Suprapubic skin (tissue), 4 donors: Measurements from ENCODE around the gene PGM1. TPM values are rescaled to one million over a fixed set of nuclear protein-coding genes. Genes with fewer than 3 reads are reported as not detected.

ENCODE experiments used
- DNase-seq, 2 donors: peaks; one replicate each; pipeline ENCODE4 v3.0.0-alpha.2; 2019; ENCODE audit warnings: low spot score in 2 of 2
- H3K27ac ChIP-seq: fragments of 200-600 bp; sonication (generic); one replicate; pipeline ENCODE4 v1.5.1; 2019
- H3K27me3 ChIP-seq: fragments of 200-600 bp; sonication (generic); one replicate; pipeline ENCODE4 v1.5.1; 2019
- H3K36me3 ChIP-seq: fragments of 200-600 bp; sonication (generic); one replicate; pipeline ENCODE4 v1.5.1; 2019
- H3K4me1 ChIP-seq: fragments of 200-600 bp; sonication (generic); one replicate; pipeline ENCODE4 v1.5.1; 2019
- H3K4me3 ChIP-seq: fragments of 200-600 bp; sonication (generic); one replicate; pipeline ENCODE4 v1.5.1; 2019; ENCODE audit warnings: mild to moderate bottlenecking
- H3K9me3 ChIP-seq: fragments of 200-600 bp; sonication (generic); one replicate; pipeline ENCODE4 v1.5.1; 2019
- CTCF ChIP-seq, 2 donors: fragments of 200-600 bp in 1 of 2; fragments of 450-650 bp in 1 of 2; sonication (generic) in 1 of 2; IDR thresholded peaks; one replicate each; pipeline ENCODE4 v1.5.1; 2016 to 2019; ENCODE audit warnings: antibody characterized with exemption in 2 of 2, mild to moderate bottlenecking in 1 of 2, moderate library complexity in 1 of 2
- EP300 ChIP-seq: sonication (generic); formaldehyde crosslinking; IDR thresholded peaks from one replicate; pipeline ENCODE4 v1.6.1; 2017; ENCODE audit warnings: antibody characterized with exemption
- POLR2A ChIP-seq, 2 donors: fragments of 450-650 bp; IDR thresholded peaks; one replicate each; pipeline ENCODE4 v1.6.1; 2017; ENCODE audit warnings: antibody characterized with exemption in 2 of 2, mild to moderate bottlenecking in 2 of 2, moderate library complexity in 2 of 2
- POLR2AphosphoS5 ChIP-seq, 3 donors: sonication (generic); formaldehyde crosslinking; IDR thresholded peaks; one replicate each; pipeline ENCODE4 v1.6.1; 2017; ENCODE audit warnings: antibody characterized with exemption in 3 of 3
- WGBS: methylation state at CpG from one replicate; pipeline ENCODE4 v1.1.5; 2018; 5-methylcytosine and 5-hydroxymethylcytosine counted together
- total RNA-seq, 4 donors: library from RNA; depleted of rRNA; stranded (reverse); fragments of >200 nt; gene quantifications; one replicate each; pipeline ENCODE4 v1.1.0, GENCODE V29; 2016

PGM1 gene
- total RNA-seq, 4 donors from 2014 or later: 38.9 to 52.8 (median 45.4) TPM

GRCh38 chr1:63638471-63638870, 45.3 kb downstream of the PGM1 start:
- no peaks in the 10 kb centered on the region for H3K4me1 ChIP-seq
- H3K27ac ChIP-seq: no peak overlapping the region
- H3K4me3 ChIP-seq: no peak overlapping the region
- no peaks in the 10 kb centered on the region for H3K9me3 ChIP-seq
- no peaks in the 10 kb centered on the region for H3K27me3 ChIP-seq
- WGBS: 93% methylated on average over 8 of the region's 8 CpGs
- no peak for TF ChIP-seq POLR2A (IDR thresholded peaks at IDR 0.05)
- TF ChIP-seq EP300: no peak
- no peak for TF ChIP-seq POLR2AphosphoS5 (IDR thresholded peaks at IDR 0.05)
- no peak for TF ChIP-seq CTCF (IDR thresholded peaks at IDR 0.05)
- peaks cover 19% of the 10 kb centered on the region for H3K36me3 ChIP-seq
- DNase-seq: no peak

GRCh38 chr1:63638875-63639274, 45.7 kb downstream of the PGM1 start:
- 80% methylated on average over 8 of the region's 8 CpGs for WGBS
- DNase-seq: no peak
- no peaks in the 10 kb centered on the region for H3K4me1 ChIP-seq
- H3K36me3 ChIP-seq: peaks cover 19% of the 10 kb centered on the region
- H3K27ac ChIP-seq: no peak overlapping the region
- no peaks in the 10 kb centered on the region for H3K9me3 ChIP-seq
- H3K27me3 ChIP-seq: no peaks in the 10 kb centered on the region
- no peak overlapping the region for H3K4me3 ChIP-seq
- TF ChIP-seq CTCF (IDR thresholded peaks at IDR 0.05) (no peak), POLR2AphosphoS5 (IDR thresholded peaks at IDR 0.05) (no peak), POLR2A (IDR thresholded peaks at IDR 0.05) (no peak), EP300 (no peak)

- TF ChIP-seq POLR2AphosphoS5 (IDR thresholded peaks at IDR 0.05) (no peak), POLR2A (IDR thresholded peaks at IDR 0.05) (no peak), EP300 (no peak)
- no peak for DNase-seq
- Histone ChIP-seq H3K4me1 (peaks cover 16% of the 10 kb centered on the region), H3K27ac (no peak overlapping the region), H3K4me3 (no peak overlapping the region), H3K36me3 (peaks cover 16% of the 10 kb centered on the region), H3K27me3 (no peaks in the 10 kb centered on the region), H3K9me3 (no peaks in the 10 kb centered on the region)
- 84% methylated on average over 4 of the region's 4 CpGs for WGBS
Observed at GRCh38 chr1:63640633-63641567, 47.7 kb downstream of the PGM1 start.

GRCh38 chr1:63641615-63642014, 48.4 kb downstream of the PGM1 start:
- H3K4me3 ChIP-seq: no peak overlapping the region
- DNase-seq: no peak
- H3K9me3 ChIP-seq: no peaks in the 10 kb centered on the region
- H3K27me3 ChIP-seq: no peaks in the 10 kb centered on the region
- no peak overlapping the region for H3K27ac ChIP-seq
- 95% methylated on average over 4 of the region's 4 CpGs for WGBS
- peaks cover 16% of the 10 kb centered on the region for H3K4me1 ChIP-seq
- TF ChIP-seq EP300 (no peak), CTCF (IDR thresholded peaks at IDR 0.05) (no peak), POLR2A (IDR thresholded peaks at IDR 0.05) (no peak), POLR2AphosphoS5 (IDR thresholded peaks at IDR 0.05) (no peak)
- peaks cover 13% of the 10 kb centered on the region for H3K36me3 ChIP-seq

- no peak overlapping the region for H3K4me3 ChIP-seq
- H3K27ac ChIP-seq: no peak overlapping the region
- H3K36me3 ChIP-seq: peaks cover 9% of the 10 kb centered on the region
- no peaks in the 10 kb centered on the region for H3K27me3 ChIP-seq
- DNase-seq: no peak
- TF ChIP-seq POLR2AphosphoS5 (IDR thresholded peaks at IDR 0.05): no peak
- no peak for TF ChIP-seq POLR2A (IDR thresholded peaks at IDR 0.05)
- TF ChIP-seq EP300: no peak
- no peak for TF ChIP-seq CTCF (IDR thresholded peaks at IDR 0.05)
- peaks cover 16% of the 10 kb centered on the region for H3K4me1 ChIP-seq
- no peaks in the 10 kb centered on the region for H3K9me3 ChIP-seq
- WGBS: 100% methylated on average over 2 of the region's 2 CpGs
Observed at GRCh38 chr1:63642901-63643300, 49.7 kb downstream of the PGM1 start.
